OCI-LY7 (cell line): ENCODE data around the gene GLTP. TPM values are rescaled to one million over a fixed set of nuclear protein-coding genes. Genes with fewer than 3 reads are reported as not detected.

Experiments used
- BruUV-seq: library from RNA; stranded (reverse); fragments of 400-500 nt; replicated peaks from 2 replicates; lab custom pipeline; 2021; lab: Mats Ljungman, UMichigan
- CTCF ChIA-PET: fragments of 300-600 bp; sonication (Branson Sonifier 250); formaldehyde crosslinking; loops from one replicate; lab custom pipeline; 2022; ENCODE audit warnings: antibody characterized with exemption; ENCODE audit not compliant: unreplicated experiment; lab: Charles Lee
- POLR2A ChIA-PET: fragments of 300-600 bp; sonication (Branson Sonifier 250); formaldehyde crosslinking; loops from one replicate; lab custom pipeline; 2022; ENCODE audit warnings: antibody characterized with exemption; lab: Charles Lee
- DNase-seq: peaks from one replicate; pipeline ENCODE4 v3.0.0-alpha.2; 2015; ENCODE audit warnings: low spot score
- H2AFZ ChIP-seq: fragments of 200-600 bp; sonication (generic), shearing (Covaris generic); 2 replicates; pipeline ENCODE4 v1.6.1; 2014; ENCODE audit warnings: mild to moderate bottlenecking, antibody characterized with exemption, low read length, moderate library complexity
- H3K27ac ChIP-seq: fragments of 200-600 bp; sonication (generic); 2 replicates; pipeline ENCODE4 v1.5.1; 2014; ENCODE audit warnings: mixed run types, low read depth, mild to moderate bottlenecking, moderate library complexity, low read length, inconsistent platforms; ENCODE audit not compliant: poor library complexity, severe bottlenecking
- H3K36me3 ChIP-seq: fragments of 200-600 bp; sonication (generic); 2 replicates; pipeline ENCODE4 v1.6.1; 2014; ENCODE audit warnings: mild to moderate bottlenecking, antibody characterized with exemption, low read length, moderate library complexity, mixed read lengths; ENCODE audit not compliant: insufficient read depth
- H3K4me1 ChIP-seq: fragments of 200-600 bp; sonication (generic); 2 replicates; pipeline ENCODE4 v1.5.1; 2014; ENCODE audit warnings: mild to moderate bottlenecking, low read length; ENCODE audit not compliant: insufficient read depth, poor library complexity, severe bottlenecking
- H3K4me2 ChIP-seq: fragments of 200-600 bp; sonication (generic); 2 replicates; pipeline ENCODE4 v1.6.1; 2014; ENCODE audit warnings: mild to moderate bottlenecking, low read length
- H3K4me3 ChIP-seq: fragments of 200-600 bp; sonication (generic); 2 replicates; pipeline ENCODE4 v1.5.1; 2014; ENCODE audit warnings: mild to moderate bottlenecking, low read depth, low read length; ENCODE audit not compliant: poor library complexity, severe bottlenecking
- H3K79me2 ChIP-seq: fragments of 200-600 bp; sonication (generic); 2 replicates; pipeline ENCODE4 v1.6.1; 2016; ENCODE audit warnings: low read depth, mild to moderate bottlenecking, low read length, moderate library complexity, mixed read lengths; ENCODE audit not compliant: insufficient read depth
- H3K9me2 ChIP-seq: fragments of 200-600 bp; sonication (generic); 2 replicates; pipeline ENCODE4 v1.6.1; 2016; ENCODE audit warnings: mild to moderate bottlenecking, low read length, mixed read lengths; ENCODE audit not compliant: insufficient read depth
- H3K9me3 ChIP-seq: fragments of 200-600 bp; sonication (generic); 2 replicates; pipeline ENCODE4 v1.6.1; 2014; ENCODE audit warnings: mild to moderate bottlenecking, mixed run types, low read length, mixed read lengths
- H4K20me1 ChIP-seq: fragments of 200-600 bp; sonication (generic); 2 replicates; pipeline ENCODE4 v1.6.1; 2014; ENCODE audit warnings: mild to moderate bottlenecking, antibody characterized with exemption, low read length, moderate library complexity, mixed read lengths; ENCODE audit not compliant: insufficient read depth
- EZH2phosphoT487 ChIP-seq: fragments of 200-600 bp; sonication (generic); IDR thresholded peaks from 2 replicates; pipeline ENCODE4 v1.6.1; 2018; ENCODE audit warnings: low read depth, borderline replicate concordance, mild to moderate bottlenecking, mixed run types, antibody characterized with exemption, low read length, moderate library complexity, mixed read lengths
- intact Hi-C: fragments of 100-400 bp; cut with micrococcal nuclease; formaldehyde crosslinking; loops from one replicate; pipeline ENCODE4 v1.10.0; 2022; ENCODE audit not compliant: unreplicated experiment
- total RNA-seq, 2 experiments: library from RNA; depleted of rRNA in 1 of 2; stranded (reverse); fragments of >200 nt in 1 of 2; shearing (Covaris generic) in 1 of 2; gene quantifications; 2 replicates each; pipeline ENCODE4 v1.2.3, GENCODE V29; 2014 to 2022
- TF ChIP-seq, protein P1 (sequence below): fragments of 200-600 bp; sonication (generic); conservative IDR thresholded peaks from 2 replicates; pipeline ENCODE4 v1.5.1; 2014; ENCODE audit warnings: mild to moderate bottlenecking, antibody characterized with exemption, low read length, moderate library complexity, mixed read lengths

GLTP gene
- total RNA-seq, 2 experiments from 2014 or later: 24.0 to 27.3 TPM

DNA sequence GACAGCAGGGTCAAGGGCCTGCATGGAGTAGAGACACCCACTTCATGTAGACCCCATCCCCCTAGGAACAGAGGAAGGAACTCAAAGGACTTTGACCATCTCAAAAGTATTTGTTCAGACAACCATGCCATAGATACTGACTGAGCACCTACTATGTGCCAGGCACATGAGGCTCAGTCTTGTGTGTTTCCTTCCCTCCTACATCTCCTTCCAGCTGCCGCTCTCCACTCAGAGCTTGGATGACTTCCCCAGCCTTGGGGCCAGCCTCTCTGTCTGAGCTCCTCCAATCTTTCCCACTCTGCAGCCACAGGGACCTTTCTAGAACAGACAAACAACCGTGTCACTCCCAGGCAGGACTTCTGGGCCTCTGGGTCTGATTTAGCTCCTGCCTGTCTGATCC lies 49.6 kb downstream of the GLTP start:
- BruUV-seq: no TSS peak
- CTCF ChIA-PET: no interaction called here
- POLR2A ChIA-PET: no interaction called here

DNA sequence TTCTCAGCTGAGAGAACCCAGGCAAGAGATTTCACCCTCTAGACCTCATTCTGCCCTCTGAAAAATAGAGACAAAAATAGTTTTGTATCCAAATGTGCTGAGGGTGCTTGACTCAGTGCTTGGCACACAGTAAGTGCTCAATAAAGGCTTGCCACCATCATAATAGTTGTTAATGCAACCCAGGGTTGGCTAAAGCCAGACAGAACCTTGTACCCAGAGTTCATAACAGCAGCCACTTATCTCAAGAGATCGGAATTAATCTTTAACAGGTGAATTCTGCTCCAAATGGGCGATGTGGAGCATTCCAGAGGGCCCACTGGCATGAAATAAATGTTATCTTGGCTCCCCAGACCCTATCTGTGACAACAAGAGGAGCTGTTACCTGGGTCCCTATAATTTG lies 50.1 kb downstream of the GLTP start:
- no peaks in the 10 kb centered on the region for H3K9me2 ChIP-seq
- ChIA-PET CTCF (no interaction called here), POLR2A (no interaction called here)
- H3K4me2 ChIP-seq: no peak overlapping the region
- no peaks in the 10 kb centered on the region for H3K79me2 ChIP-seq
- TF ChIP-seq EZH2phosphoT487: no peak
- TF ChIP-seq, protein P1, sequence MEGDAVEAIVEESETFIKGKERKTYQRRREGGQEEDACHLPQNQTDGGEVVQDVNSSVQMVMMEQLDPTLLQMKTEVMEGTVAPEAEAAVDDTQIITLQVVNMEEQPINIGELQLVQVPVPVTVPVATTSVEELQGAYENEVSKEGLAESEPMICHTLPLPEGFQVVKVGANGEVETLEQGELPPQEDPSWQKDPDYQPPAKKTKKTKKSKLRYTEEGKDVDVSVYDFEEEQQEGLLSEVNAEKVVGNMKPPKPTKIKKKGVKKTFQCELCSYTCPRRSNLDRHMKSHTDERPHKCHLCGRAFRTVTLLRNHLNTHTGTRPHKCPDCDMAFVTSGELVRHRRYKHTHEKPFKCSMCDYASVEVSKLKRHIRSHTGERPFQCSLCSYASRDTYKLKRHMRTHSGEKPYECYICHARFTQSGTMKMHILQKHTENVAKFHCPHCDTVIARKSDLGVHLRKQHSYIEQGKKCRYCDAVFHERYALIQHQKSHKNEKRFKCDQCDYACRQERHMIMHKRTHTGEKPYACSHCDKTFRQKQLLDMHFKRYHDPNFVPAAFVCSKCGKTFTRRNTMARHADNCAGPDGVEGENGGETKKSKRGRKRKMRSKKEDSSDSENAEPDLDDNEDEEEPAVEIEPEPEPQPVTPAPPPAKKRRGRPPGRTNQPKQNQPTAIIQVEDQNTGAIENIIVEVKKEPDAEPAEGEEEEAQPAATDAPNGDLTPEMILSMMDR: no peak
- no peak overlapping the region for H2AFZ ChIP-seq
- DNase-seq: no peak
- H3K4me1 ChIP-seq: no peaks in the 10 kb centered on the region
- no peaks in the 10 kb centered on the region for H3K36me3 ChIP-seq
- no TSS peak for BruUV-seq
- intact Hi-C loops: no loop called here
- H3K9me3 ChIP-seq: no peaks in the 10 kb centered on the region
- H3K4me3 ChIP-seq: no peak overlapping the region
- H4K20me1 ChIP-seq: no peaks in the 10 kb centered on the region
- no peak overlapping the region for H3K27ac ChIP-seq

More for the DNA sequence above, 49.6 kb downstream of the GLTP start:
- H3K9me3 ChIP-seq: no peaks in the 10 kb centered on the region
- H3K4me2 ChIP-seq: no peak overlapping the region
- H3K27ac ChIP-seq: no peak overlapping the region
- no peaks in the 10 kb centered on the region for H3K9me2 ChIP-seq
- H3K4me3 ChIP-seq: no peak overlapping the region
- no peaks in the 10 kb centered on the region for H3K4me1 ChIP-seq
- intact Hi-C loops: no loop called here
- H2AFZ ChIP-seq: no peak overlapping the region
- no peaks in the 10 kb centered on the region for H3K79me2 ChIP-seq
- H3K36me3 ChIP-seq: no peaks in the 10 kb centered on the region
- H4K20me1 ChIP-seq: no peaks in the 10 kb centered on the region
- DNase-seq: no peak
- TF ChIP-seq, protein P1: no peak
- no peak for TF ChIP-seq EZH2phosphoT487

GRCh38 chr12:109829667-109830066 lies 50.7 kb downstream of the GLTP start:
- Histone ChIP-seq H3K4me3 (no peak overlapping the region), H3K9me2 (no peaks in the 10 kb centered on the region), H4K20me1 (no peaks in the 10 kb centered on the region), H2AFZ (no peak overlapping the region), H3K36me3 (no peaks in the 10 kb centered on the region), H3K9me3 (no peaks in the 10 kb centered on the region), H3K4me2 (no peak overlapping the region), H3K27ac (no peak overlapping the region), H3K4me1 (no peaks in the 10 kb centered on the region), H3K79me2 (no peaks in the 10 kb centered on the region)
- CTCF ChIA-PET: interaction anchor here (1.1 kb wide), 1 partner anchor 16 kb away, joined by 3 read pairs; no protein-coding TSS in a partner anchor
- no peak for DNase-seq
- intact Hi-C loops: no loop called here
- TF ChIP-seq, protein P1: no peak
- TF ChIP-seq EZH2phosphoT487: no peak
- no TSS peak for BruUV-seq
- POLR2A ChIA-PET: interaction anchor here (0.8 to 0.9 kb wide), 2 partner anchors 14 to 17 kb away, joined by 3 read pairs; no protein-coding TSS in a partner anchor
